Measurements from ENCODE around the gene LARP6.

LARP6 gene

DNA sequence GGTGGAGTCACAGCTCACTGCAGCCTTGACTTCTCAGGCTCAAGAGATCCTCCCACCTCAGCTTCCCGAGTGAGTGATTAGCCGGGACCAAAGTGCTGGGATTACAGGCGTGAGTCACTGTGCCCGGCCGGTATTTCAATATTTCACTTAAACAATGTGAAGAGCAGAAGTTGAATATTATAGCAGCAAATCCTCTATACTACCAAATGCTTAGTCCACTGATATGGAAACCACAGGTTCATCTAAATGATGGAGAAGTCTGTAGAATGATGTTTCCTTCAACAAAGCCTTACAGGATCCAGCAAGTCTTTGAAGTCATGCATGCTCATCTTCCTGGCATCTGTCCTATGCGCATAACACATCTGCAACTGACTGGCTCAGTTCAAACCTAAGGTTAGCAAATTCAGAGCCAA is 70.3 kb downstream of the LARP6 start:
- Mint-ChIP-seq H3K36me3 (no peaks in the 10 kb centered on the region), H3K27ac (no peak overlapping the region), H3K4me1 (no peaks in the 10 kb centered on the region), H3K27me3 (peaks cover 20% of the 10 kb centered on the region), H3K9me3 (no peaks in the 10 kb centered on the region), H3K4me3 (no peak overlapping the region)
- CTCF ChIA-PET = no interaction called here
- no peak for DNase-seq

DNA sequence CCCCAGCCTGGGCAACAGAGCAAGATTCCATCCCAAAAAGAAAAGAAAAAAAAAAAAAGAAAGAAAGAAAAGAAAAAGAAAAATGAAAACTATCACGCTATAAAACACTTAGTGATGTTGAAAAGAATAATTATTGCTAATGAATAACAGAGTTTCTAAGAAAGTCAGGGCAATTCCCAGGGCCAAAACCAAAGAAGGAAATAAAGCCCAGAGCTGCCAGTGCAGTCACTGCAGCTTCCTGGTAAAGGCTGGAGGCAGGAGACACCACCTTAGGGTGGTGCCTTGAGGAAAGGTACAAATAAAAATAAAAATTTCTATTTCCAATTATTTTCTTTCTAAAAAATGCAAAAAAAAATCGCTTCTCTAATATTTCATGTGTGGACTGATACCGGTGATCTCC is 70.9 kb downstream of the LARP6 start:
- Mint-ChIP-seq H3K4me3 (no peak overlapping the region), H3K27me3 (peaks cover 20% of the 10 kb centered on the region), H3K36me3 (no peaks in the 10 kb centered on the region), H3K9me3 (no peaks in the 10 kb centered on the region), H3K4me1 (no peaks in the 10 kb centered on the region), H3K27ac (no peak overlapping the region)
- DNase-seq = no peak
- CTCF ChIA-PET = no interaction called here

DNA sequence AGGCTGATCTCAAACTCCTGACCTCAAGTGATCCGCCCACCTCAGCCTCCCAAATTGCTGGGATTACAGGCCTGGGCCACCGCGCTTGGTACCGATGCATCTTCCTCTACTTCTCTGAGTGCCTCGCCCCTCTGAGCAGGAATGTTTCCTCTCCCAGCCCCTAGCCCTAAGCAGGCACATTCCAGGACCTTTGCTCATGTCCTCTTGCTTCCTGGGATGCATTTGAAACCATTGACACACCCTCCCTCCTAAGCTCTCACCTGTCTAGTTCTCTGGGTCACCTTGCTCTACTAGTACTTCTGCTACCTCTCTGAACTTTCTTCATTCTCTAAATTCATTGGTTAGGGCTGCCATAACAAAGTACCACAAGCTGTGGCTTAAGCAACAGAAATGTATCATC is 72.7 kb downstream of the LARP6 start:
- CTCF ChIA-PET = no interaction called here
- peaks cover 20% of the 10 kb centered on the region for H3K27me3 Mint-ChIP-seq
- DNase-seq = no peak
- H3K4me3 Mint-ChIP-seq = no peak overlapping the region
- H3K9me3 Mint-ChIP-seq = no peaks in the 10 kb centered on the region
- no peak overlapping the region for H3K27ac Mint-ChIP-seq
- no peaks in the 10 kb centered on the region for H3K36me3 Mint-ChIP-seq
- H3K4me1 Mint-ChIP-seq = no peaks in the 10 kb centered on the region

Data from activated naive CD4-positive, alpha-beta T cell treated with anti-CD3 and anti-CD28 coated beads, Interleukin-2, amount 10 ng/mL, durations not matched to agents 7 days and 5 days (primary cell).